Stimulated activated CD4-positive, alpha-beta T cell treated with anti-CD3 and anti-CD28 coated beads, Interleukin-4, amount 100 ng/mL, for 48 hours (primary cell): ENCODE results near the gene IPO7.
A peak's percentile ranks its signal among the peaks of the same experiment; 100 is the strongest.
"Not testable (repeated sequence)": the region's sequence is repeated elsewhere in the genome, so short reads cannot be mapped to it uniquely, and the experiment has no call there.

Experiments
- DNase-seq, 2 donors: peaks; one replicate each; pipeline ENCODE4 v3.0.0-alpha.2; 2020; ENCODE audit warnings: low read depth in 2 of 2

The IPO7 gene

DNA sequence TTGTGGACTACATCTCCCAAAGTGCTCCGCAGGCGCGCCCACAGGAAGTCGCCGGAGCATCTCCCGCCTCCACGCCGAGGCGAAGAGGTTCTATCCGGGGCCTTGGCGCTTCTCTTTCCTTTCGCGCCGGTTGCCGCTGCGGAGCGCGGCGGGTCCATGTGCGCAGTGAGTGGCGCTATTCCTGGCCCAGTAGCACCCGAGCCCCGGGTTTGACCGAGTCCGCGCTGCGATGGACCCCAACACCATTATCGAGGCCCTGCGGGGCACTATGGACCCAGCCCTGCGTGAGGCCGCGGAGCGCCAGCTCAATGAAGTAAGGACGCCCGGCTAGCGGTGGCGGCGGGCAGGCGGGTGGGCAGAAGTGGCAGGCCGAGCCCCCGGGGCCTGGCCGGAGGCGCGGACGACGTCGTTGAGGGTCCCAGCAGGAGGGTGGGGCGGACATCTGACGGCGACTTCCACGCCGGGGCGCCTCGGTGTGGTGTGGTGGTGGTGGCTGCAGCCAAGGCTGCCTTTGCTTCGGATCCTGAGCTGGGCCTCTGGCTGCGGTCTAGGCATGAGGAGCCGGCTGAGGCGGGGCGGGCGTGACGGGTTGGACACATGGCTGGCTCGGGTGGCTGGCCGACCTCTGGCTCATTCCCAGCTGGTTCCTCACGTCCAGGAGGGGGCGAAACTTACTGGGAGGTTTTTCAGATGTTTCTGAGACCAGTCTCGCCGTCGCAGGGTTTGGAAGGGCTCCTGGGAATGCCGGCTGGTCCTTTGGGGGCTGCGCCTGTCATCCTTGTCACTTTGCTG is at the start of gene IPO7:
Gene IPO7 (plus strand): TSS at position 118 of the 792 bp plus-strand sequence. CDS start 112 bp downstream, at position 230.
- peak; percentile 80 to 88 for DNase-seq

DNA sequence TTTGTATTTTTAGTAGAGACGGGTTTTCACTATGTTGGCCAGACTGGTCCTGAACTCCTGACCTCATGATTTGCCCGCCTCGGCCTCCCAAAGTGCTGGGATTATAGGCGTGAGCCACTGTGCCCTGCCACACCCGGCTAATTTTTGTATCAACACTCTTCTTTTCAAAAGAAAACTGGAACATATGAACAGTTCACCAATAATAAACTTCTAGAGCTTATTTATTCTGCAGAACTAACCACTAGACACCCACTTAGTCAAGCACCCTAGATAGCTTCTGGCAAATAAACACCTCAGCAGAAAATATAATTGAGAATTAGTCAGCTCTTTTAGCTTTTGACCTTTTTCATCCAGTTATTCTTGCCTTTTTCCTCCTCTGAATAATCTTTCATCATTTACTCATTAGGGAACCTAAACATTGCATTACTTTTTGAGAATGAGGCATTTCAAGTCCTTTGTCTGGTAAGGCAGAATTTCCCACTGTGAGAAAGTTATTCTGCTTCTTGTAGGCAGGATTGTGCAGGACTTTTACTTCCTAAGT is 42.7 kb upstream of the IPO7 start:
- DNase-seq = no peak

- no peak for DNase-seq
Measured at GRCh38 chr11:9344061-9344680, 40.3 kb upstream of the IPO7 start.

DNA sequence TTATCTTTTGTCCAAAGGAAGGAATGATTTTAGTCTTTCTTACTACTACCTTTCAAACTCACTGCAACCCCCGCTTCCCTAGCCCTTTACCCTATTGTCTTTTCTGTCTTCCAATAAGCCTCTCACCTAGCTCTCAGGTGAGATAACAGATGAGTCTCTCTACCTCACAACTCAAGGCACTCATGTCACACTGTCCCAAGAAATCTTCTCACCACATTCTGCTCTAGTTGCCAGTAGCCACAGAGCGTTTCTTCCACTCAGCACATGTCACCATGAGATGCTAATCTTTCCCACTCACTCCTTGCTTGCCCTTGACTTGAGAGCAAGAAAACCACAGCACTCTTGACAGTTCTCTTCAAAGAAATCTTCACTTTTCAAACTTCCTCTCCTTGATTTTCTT is 37.4 kb upstream of the IPO7 start:
- no peak for DNase-seq

- not testable (repeated sequence) for DNase-seq
Measured at GRCh38 chr11:9347779-9348178, 36.7 kb upstream of the IPO7 start.

GRCh38 chr11:9351321-9351881 is 33.1 kb upstream of the IPO7 start:
- no peak for DNase-seq

DNA sequence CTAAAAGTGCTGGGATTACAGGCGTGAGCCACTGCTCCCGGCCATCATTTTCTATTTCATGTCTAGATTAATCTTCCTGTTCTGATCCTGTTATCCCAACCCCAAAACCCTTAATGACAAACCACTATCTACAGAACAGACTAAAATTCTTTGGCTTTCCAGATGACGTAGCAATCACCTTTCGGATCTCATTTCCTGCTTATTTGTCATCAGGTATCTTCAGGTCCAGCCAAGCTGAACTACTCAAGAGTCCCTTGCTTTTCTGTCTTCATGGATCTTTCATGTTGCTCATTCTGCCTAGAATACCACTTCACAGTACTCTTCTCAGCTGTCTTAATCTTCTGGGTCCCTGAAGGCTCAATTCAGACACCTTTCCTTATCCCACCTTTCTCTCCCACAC is 27.4 kb upstream of the IPO7 start:
- no peak for DNase-seq

GRCh38 chr11:9360862-9361622 is 23.4 kb upstream of the IPO7 start:
- DNase-seq = not testable (repeated sequence)

DNA sequence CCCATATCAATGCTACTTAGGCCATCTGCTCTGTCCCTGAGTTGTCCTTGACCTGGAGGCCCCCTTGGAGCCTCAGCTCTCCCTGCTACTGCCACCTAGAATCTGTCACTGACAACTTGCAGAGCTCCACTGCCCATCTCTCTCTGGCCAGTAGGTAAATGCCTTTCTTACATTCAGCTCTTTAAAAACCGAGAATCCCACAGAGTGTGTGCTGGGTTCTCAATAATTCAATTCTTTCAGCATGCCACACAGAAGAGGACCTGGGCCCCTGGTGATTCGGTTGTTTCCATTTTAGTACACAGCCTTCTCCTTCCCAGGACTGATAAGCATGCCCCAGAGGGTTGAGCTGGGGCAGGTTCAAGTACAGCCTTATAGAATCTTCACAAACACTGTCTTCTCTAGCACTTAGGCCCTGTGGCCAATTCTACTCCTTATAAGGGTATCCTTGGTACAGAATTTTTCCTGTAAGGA is 22.0 kb upstream of the IPO7 start:
- DNase-seq = no peak

- DNase-seq = peak; percentile 68 to 79
Measured at GRCh38 chr11:9363954-9364912, 20.2 kb upstream of the IPO7 start.

DNA sequence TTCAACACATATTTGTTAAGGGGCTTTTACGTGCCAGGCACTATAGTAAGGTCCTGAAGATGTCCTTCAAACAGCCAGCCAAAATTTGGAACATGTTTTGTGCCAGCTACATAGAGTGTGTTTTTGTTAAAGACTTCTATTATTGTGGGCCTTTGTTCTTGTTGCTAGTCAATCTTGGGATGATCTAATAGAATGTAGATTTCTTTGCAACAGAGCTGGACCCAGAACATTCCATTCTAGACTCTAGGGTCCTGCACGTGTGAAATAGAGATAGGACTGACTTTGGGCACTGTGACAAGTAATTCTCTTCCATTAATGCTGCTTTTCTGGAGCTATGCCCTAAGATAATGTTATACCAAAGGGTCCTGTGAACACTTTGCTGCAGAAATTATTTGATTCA is 16.9 kb upstream of the IPO7 start:
- no peak for DNase-seq

DNA sequence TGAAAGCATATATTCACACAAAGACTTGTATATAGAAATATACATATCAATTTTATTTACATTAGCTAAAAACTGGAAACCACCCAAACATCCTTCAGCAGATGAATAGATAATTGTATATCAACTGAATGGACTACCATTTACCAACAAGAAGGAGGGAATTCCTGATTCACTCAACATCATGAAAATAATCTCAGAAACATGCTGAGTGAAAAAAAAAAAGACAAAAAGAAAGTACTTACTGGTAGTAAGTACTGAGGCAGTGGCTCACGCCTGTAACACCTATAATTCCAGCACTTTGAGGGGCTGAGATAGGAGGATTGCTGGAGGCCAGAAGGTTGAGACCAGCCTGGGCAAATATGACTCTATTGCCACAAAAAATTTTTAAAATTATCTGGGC is 7.4 kb upstream of the IPO7 start:
- DNase-seq = no peak

DNA sequence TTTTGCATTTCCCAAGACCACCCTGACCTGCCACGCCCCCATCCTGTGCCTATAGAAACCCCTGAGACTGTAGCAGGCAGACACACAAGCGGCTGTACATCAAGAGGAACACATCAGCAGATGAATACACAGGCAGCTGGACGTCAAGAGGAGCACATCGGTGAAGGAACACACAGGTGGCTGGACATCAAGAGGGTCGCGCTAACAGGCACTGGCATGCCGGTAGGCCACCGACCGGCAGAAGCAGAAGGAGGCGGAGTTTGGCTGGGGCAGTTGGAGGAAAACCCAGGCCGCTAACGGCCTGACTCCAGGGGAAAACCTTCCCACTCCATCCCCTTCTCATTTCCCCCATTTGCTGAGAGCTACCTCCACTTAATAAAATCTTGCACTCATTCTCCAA is 5.4 kb upstream of the IPO7 start:
- no peak for DNase-seq

DNA sequence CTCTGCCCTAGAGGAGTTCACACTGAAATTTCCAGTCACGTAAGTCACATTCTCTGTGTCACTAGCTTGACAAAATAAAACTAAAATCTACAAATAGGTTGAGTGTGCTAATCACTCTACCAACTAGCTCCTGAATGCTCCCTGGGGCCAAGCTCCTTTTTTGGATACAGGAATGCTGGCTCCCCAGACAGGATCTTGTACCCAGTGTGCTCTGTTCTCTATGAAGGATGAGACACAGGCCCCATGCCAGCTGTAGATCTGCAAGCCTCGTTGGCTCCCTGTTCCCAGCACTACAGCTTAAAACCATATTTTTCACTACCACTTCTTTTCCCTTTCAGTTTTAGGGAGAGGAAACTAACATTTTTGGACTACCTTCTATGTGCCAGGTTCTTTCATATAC is 3.7 kb upstream of the IPO7 start:
- DNase-seq = no peak

GRCh38 chr11:9385327-9385899 is 961 bp downstream of the IPO7 start:
- peak; percentile 9 to 10 for DNase-seq

GRCh38 chr11:9386086-9386485 is 1.6 kb downstream of the IPO7 start:
- no peak for DNase-seq

- DNase-seq = no peak
Measured at GRCh38 chr11:9386901-9387300, 2.4 kb downstream of the IPO7 start.

GRCh38 chr11:9396310-9396709 is 11.9 kb downstream of the IPO7 start:
- DNase-seq = no peak

DNA sequence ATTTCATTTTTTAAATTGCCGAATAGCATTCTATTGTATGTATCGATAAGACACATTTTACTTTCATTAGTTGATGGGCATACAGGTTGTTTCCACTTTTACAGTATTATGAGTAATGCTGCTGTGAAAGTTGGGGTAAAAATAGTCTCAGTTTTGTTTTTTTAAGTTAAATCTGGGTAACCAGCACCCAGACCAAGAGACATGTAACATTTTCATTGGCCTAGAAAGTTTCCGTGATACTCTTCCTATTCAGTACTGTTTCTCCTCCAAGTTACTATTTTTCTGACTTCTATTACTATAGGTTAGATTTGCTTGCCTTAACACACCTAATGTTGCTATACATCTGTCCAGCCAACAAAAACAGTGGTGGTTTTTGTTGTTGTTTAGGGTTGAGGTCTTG is 12.3 kb downstream of the IPO7 start:
- DNase-seq = no peak
